Muscle layer of colon (tissue), 2 donors: Measurements from ENCODE around the gene LYZL1.
"Not testable (repeated sequence)": the region's sequence is repeated elsewhere in the genome, so short reads cannot be mapped to it uniquely, and the experiment has no call there.

ENCODE experiments used
- H3K27ac ChIP-seq: one replicate; pipeline ENCODE4 v1.7.0; 2013; ENCODE audit warnings: low read depth, mild to moderate bottlenecking, low read length, moderate library complexity
- H3K27me3 ChIP-seq, 2 donors: one replicate each; pipeline ENCODE4 v1.7.0; 2013; ENCODE audit warnings: low read length in 2 of 2, mild to moderate bottlenecking in 2 of 2; ENCODE audit not compliant: insufficient read depth in 2 of 2, control insufficient read depth in 1 of 2
- H3K36me3 ChIP-seq: one replicate; pipeline ENCODE4 v1.7.0; 2013; ENCODE audit warnings: mild to moderate bottlenecking, low read length; ENCODE audit not compliant: insufficient read depth
- H3K4me1 ChIP-seq: one replicate; pipeline ENCODE4 v1.7.0; 2013; ENCODE audit warnings: mild to moderate bottlenecking, low read length; ENCODE audit not compliant: insufficient read depth
- H3K4me3 ChIP-seq, 2 donors: one replicate each; pipeline ENCODE4 v1.7.0; 2013; ENCODE audit warnings: low read length in 2 of 2, low read depth in 1 of 2, mild to moderate bottlenecking in 1 of 2, moderate library complexity in 1 of 2
- H3K9ac ChIP-seq: one replicate; pipeline ENCODE4 v1.7.0; 2013; ENCODE audit warnings: low read length
- H3K9me3 ChIP-seq: one replicate; pipeline ENCODE4 v1.7.0; 2013; ENCODE audit warnings: mild to moderate bottlenecking, low read length
- donor health status: abdominal sarcoma.
- donor health status: Adenocarcinoma of cecum.

The LYZL1 gene

DNA sequence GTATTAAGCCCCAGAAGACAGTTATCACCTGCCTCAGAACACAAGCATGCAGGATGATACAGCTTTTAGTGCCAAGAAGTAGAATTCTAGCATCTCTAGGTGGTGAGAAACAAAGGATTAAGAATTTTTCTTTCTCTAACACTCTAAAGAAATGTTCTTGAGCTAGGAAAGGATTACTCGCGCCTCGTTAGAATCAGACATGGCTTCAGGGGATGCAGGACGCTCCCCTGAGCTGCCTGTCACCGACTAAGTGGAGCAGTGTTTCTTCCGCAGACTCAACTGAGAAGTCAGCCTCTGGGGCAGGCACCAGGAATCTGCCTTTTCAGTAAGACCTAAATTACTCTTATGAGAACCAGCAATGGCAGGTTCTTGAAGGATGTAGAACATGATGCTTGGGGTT lies at the start of gene LYZL1:
TSS of gene LYZL1 (plus strand) at position 165 of the 400 bp plus-strand sequence. CDS start 2,798 bp downstream, outside the sequence.
- H3K4me3 ChIP-seq, H3K27ac ChIP-seq, H3K9ac ChIP-seq, H3K36me3 ChIP-seq, H3K9me3 ChIP-seq, H3K4me1 ChIP-seq, H3K27me3 ChIP-seq: not testable (repeated sequence)

DNA sequence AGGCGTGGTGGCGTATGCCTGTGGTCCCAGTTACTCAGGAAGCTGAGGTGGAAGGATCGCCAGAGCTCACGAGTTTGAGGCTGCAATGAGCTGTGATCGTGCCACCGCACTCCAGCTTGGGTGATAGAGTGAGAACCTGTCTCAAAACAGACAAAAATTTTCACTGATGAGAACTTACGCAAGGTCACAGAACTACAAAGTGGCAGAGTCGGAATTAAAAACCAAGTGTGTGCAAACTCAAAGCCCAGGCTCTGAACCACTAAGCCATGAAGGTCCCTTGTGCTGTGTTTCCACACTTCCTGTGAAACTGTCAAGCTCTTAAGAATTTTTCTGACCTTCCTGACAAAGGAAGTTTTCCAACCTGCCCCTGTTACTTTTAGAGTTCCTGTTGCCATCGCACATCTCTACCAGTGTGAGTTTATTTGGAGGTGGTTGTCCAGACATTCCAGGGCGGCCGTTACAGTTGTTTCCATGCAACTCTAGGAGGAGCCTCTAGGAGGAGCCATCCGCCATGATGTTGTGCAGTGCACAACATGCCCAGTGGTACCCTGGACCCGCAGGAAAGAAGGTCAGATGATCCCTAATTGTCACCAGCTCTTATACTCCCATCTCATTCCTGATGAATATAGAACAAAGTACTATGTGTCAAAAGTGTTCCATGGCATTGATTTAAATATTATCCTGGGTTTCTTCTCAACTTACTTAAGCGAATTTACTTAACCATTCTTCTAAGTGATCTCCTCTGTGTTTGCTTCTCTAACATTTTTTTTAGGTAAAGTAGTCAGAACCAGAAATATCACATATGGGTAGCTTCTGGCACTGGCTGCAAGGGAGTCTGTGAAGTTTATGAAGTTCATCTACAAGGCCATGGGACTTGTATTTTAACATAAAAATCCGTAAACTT lies 49.0 kb upstream of the LYZL1 start:
- no peaks in the 10 kb centered on the region for H3K4me1 ChIP-seq
- H3K9ac ChIP-seq = no peak overlapping the region
- H3K36me3 ChIP-seq = no peaks in the 10 kb centered on the region

DNA sequence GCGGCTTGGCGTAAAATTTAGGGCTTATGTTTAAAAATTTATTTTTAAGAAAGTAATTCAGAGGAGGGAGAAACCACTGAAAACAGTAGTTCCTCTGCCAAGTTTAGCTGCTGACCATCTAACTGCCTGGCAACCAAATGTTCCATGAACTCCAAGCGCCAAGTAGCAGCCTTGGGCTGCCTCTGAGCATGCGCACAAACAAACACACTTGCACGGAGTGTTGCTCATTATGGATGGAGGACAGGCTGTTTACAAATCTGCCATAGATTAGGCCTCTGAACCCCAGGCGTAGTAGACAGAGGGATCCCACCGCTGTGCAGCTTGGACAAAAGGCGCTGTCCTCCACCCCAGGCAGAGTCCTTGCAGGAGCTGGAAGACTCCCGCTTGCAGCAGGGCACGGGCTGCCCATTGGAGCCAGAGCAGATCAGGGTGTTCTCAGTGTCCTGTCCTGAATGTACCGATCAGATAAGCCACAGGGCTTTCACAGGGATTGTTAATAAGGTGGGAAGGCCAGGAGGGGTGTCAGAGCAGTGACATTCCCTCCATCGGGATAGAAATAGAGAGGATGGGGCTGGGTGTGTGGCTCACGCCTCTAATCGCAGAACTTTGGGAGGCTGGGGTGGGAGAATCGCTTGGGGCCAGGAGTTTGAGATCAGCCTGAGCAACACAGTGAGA lies 47.7 kb upstream of the LYZL1 start:
- Histone ChIP-seq H3K27me3 (no peaks in the 10 kb centered on the region), H3K27ac (no peak overlapping the region)

More for the DNA sequence above, 49.0 kb upstream of the LYZL1 start:
- no peaks in the 10 kb centered on the region for H3K9me3 ChIP-seq
- H3K27ac ChIP-seq = no peak overlapping the region
- no peaks in the 10 kb centered on the region for H3K27me3 ChIP-seq
- H3K4me3 ChIP-seq = no peak overlapping the region

DNA sequence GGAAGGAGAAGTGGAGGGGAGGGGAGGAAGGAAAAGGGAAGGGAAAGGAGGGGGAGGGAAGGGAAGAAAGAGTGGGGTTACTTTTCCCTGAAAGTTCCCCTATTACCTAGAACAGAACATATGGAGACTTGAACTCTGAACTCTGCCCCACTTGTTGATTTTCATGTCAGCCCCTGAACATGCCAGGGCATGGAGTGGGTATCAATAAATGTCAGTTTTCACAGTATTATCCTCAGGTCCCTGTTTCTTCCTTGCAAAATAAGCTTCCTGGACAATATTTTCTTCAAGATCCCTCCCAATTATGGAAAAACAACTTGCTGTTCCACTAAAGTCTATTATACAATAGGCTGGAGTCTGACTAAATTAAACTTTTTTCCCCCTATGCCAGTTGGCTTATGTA lies 46.9 kb upstream of the LYZL1 start:
- Histone ChIP-seq H3K36me3 (no peaks in the 10 kb centered on the region), H3K4me1 (no peaks in the 10 kb centered on the region), H3K27ac (no peak overlapping the region), H3K9ac (no peak overlapping the region), H3K4me3 (no peak overlapping the region), H3K27me3 (no peaks in the 10 kb centered on the region), H3K9me3 (no peaks in the 10 kb centered on the region)

More for the DNA sequence above, 47.7 kb upstream of the LYZL1 start:
- Histone ChIP-seq H3K36me3 (no peaks in the 10 kb centered on the region), H3K9me3 (no peaks in the 10 kb centered on the region), H3K9ac (no peak overlapping the region), H3K4me1 (no peaks in the 10 kb centered on the region), H3K4me3 (no peak overlapping the region)

DNA sequence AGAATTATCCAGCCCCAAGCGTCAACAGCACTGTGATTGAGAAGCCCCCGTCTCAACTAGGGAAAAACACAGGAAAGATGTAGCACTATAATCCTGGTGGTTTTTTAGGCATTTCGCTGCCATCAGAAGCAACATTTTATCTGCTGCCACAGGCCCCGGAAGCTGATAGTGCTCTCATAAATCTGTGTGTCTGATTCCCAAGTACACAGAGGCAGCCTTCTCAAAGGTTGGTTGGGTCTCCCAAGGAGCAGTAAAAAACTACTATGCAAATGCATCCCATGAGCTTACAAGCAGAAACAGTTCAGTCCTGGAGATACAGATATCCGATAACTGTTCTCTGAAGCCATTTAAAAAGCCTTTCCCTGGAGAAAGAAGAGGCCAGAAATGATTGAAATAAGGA lies 45.8 kb upstream of the LYZL1 start:
- H3K36me3 ChIP-seq = no peaks in the 10 kb centered on the region
- no peak overlapping the region for H3K27ac ChIP-seq
- no peaks in the 10 kb centered on the region for H3K27me3 ChIP-seq
- H3K4me3 ChIP-seq = no peak overlapping the region
- H3K9ac ChIP-seq = no peak overlapping the region
- no peaks in the 10 kb centered on the region for H3K9me3 ChIP-seq
- no peaks in the 10 kb centered on the region for H3K4me1 ChIP-seq

DNA sequence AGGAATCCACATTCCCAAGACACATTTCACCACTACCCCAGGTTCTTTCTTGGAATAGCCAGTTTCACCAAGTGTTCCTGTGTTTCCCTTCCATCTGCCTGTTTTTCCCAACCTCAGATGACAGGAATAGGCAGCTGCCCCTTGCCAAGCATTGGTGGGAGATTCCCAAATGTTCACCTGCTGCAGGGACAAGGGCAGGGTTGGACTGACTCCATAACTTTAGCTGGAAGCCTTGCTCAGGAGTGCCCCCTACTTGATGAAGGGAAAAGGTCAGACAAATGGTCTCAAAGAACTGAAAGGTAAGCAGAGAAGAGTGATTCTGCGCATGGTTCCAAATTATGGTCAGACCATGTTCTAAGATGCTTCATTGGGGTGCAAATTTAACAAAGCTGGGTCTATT lies 45.1 kb upstream of the LYZL1 start:
- Histone ChIP-seq H3K4me1 (no peaks in the 10 kb centered on the region), H3K27ac (no peak overlapping the region), H3K9ac (no peak overlapping the region), H3K27me3 (no peaks in the 10 kb centered on the region), H3K36me3 (no peaks in the 10 kb centered on the region), H3K4me3 (no peak overlapping the region), H3K9me3 (no peaks in the 10 kb centered on the region)

DNA sequence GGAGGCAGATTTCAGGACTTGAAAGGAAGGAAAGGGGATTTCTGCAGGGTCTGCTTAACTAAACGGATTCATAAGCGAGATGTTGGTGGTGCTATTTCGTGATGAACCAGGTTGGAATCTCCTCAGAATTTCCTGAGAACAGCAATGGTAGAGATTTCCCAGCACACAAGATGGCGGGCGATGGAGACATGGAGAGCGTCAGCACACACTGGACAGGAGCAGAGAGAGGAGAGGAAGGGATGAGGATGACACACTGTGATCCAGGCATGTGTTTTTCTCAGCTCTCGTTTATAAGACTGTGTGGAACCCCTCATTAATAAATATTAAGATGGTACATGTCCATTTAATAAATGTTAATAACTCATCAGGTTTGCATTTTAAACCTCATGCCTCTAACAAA lies 43.9 kb upstream of the LYZL1 start:
- no peak overlapping the region for H3K4me3 ChIP-seq
- H3K9ac ChIP-seq = no peak overlapping the region
- no peak overlapping the region for H3K27ac ChIP-seq
- no peaks in the 10 kb centered on the region for H3K9me3 ChIP-seq
- no peaks in the 10 kb centered on the region for H3K36me3 ChIP-seq
- H3K27me3 ChIP-seq = no peaks in the 10 kb centered on the region
- no peaks in the 10 kb centered on the region for H3K4me1 ChIP-seq

DNA sequence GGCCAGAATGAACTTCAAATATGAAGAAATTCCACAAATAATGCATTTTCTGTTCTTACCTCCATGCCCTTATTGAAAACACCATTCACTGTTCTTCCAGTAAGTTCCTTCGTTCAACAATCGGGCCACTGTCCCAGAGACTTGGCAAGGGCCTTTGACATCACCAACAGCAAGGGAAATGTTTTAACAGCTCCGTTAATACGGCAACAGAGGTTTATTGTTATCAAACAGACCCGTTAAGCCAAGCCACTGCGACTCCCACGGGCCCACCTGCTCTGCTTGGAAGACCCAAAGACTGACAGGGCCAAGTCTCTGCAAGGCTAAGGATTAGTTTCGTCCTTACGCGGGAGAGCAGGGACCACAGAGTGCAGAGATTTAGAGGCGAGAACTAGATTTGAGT lies 43.4 kb upstream of the LYZL1 start:
- Histone ChIP-seq H3K4me3 (no peak overlapping the region), H3K9ac (no peak overlapping the region), H3K9me3 (no peaks in the 10 kb centered on the region), H3K27me3 (no peaks in the 10 kb centered on the region), H3K4me1 (no peaks in the 10 kb centered on the region), H3K27ac (no peak overlapping the region), H3K36me3 (no peaks in the 10 kb centered on the region)

DNA sequence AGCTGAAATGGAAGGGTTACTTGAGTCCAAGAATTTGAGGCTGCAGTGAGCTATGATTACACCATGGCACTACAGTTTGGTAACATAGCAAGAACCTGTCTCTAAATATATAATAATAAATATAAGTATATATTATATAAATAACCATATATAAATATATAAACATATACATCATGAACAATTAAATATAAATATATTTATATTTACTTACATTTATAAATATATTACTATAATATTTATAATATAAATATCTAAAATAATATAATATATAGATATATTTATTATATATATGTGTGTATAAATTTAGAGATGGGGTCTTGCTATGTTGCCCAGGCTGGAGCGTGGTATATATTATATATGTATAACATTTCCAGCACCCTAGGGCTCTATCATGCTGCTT lies 42.4 kb upstream of the LYZL1 start:
- Histone ChIP-seq H3K36me3 (no peaks in the 10 kb centered on the region), H3K4me3 (no peak overlapping the region), H3K9me3 (no peaks in the 10 kb centered on the region), H3K9ac (no peak overlapping the region), H3K4me1 (no peaks in the 10 kb centered on the region), H3K27me3 (no peaks in the 10 kb centered on the region), H3K27ac (no peak overlapping the region)

DNA sequence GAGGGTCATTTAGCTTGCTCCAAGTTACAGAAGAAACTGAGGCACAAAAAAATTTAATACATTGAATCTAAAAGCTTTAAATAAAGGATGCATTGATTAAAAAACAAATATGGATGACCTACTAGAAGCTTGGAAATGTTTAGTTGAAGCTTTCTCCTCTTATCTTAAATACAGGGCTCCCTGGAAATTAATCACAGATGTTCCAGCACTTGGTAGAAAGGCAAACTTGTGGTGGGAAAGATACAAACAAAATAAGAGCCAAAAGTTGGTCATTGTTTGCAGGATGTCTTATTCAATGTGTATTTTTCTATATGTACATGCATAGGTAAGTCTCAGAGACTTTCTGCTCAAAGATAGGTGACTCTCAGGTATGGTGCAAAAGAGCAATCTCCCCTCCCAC lies 40.7 kb upstream of the LYZL1 start:
- Histone ChIP-seq H3K9ac (no peak overlapping the region), H3K27me3 (no peaks in the 10 kb centered on the region), H3K4me3 (no peak overlapping the region), H3K9me3 (no peaks in the 10 kb centered on the region), H3K4me1 (no peaks in the 10 kb centered on the region), H3K27ac (no peak overlapping the region), H3K36me3 (no peaks in the 10 kb centered on the region)

DNA sequence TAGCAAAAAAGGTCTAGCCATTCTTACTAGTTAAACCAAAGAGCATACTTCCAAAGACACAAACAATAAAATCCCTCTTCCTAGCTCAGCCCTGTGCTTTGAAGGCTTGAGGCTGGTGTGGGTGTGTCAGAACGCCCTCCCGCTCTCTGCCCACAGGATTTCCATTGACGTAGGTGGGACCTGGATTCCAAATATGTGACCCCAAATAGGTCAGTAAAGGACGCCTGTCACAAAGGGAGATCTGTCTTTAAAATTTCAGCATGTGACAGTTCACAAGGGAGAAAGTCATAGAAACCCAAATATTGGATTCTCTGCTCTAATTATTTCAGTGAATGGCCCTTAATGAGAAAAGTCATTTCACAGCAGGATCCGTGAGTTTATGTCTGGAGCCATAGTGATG lies 39.9 kb upstream of the LYZL1 start:
- H3K27ac ChIP-seq = no peak overlapping the region
- no peaks in the 10 kb centered on the region for H3K27me3 ChIP-seq
- H3K9ac ChIP-seq = no peak overlapping the region
- no peak overlapping the region for H3K4me3 ChIP-seq
- no peaks in the 10 kb centered on the region for H3K36me3 ChIP-seq
- H3K4me1 ChIP-seq = no peaks in the 10 kb centered on the region
- H3K9me3 ChIP-seq = no peaks in the 10 kb centered on the region
